ENCODE data around the gene EFEMP2.

EFEMP2 gene

GRCh38 chr11:65915821-65916251 is 43.2 kb upstream of the EFEMP2 start:
- CTCF ChIA-PET = interaction anchor here (1.1 to 2.8 kb wide), 5 partner anchors 14 to 56 kb away, joined by 3 to 40 read pairs (median 6); partner anchors contain the start of genes CCDC85B, FIBP and MUS81
- POLR2A ChIA-PET = interaction anchor here (0.6 to 7.1 kb wide), 12 partner anchors 10 to 129 kb away, joined by 3 to 127 read pairs (median 8); partner anchors contain the start of genes CCDC85B, CFL1, FIBP and FOSL1
- no peak for TF ChIP-seq CTCF (IDR thresholded peaks at IDR 0.05; ENCODE audit: insufficient read depth, low read length, missing control alignments)
- DNase-seq (ENCODE audit: low read depth, low spot score) = peak; percentile 89
- H3K4me3 ChIP-seq (ENCODE audit: low read depth, low read length) = peak overlapping the region; percentile 38

- no peak for TF ChIP-seq CTCF (IDR thresholded peaks at IDR 0.05; ENCODE audit: insufficient read depth, low read length, missing control alignments)
- DNase-seq (ENCODE audit: low read depth, low spot score) = no peak
- POLR2A ChIA-PET = interaction anchor here (0.6 to 7.1 kb wide), 14 partner anchors 9 to 250 kb away, joined by 3 to 127 read pairs (median 6); partner anchors contain the start of genes CCDC85B, CFL1, FIBP and FOSL1
- CTCF ChIA-PET = interaction anchor here (0.8 to 2.8 kb wide), 8 partner anchors 13 to 55 kb away, joined by 3 to 40 read pairs (median 4); partner anchors contain the start of genes CCDC85B, FIBP and MUS81
- no peak overlapping the region for H3K4me3 ChIP-seq (ENCODE audit: low read depth, low read length)
Observed at GRCh38 chr11:65915101-65915820, 42.7 kb upstream of the EFEMP2 start.

- POLR2A ChIA-PET = interaction anchor here (1.6 to 4.0 kb wide), 4 partner anchors 10 to 42 kb away, joined by 3 to 37 read pairs (median 19); partner anchors contain the start of genes CCDC85B and FIBP
- no peak for DNase-seq (ENCODE audit: low read depth, low spot score)
- H3K4me3 ChIP-seq (ENCODE audit: low read depth, low read length) = no peak overlapping the region
- CTCF ChIA-PET = interaction anchor here (1.5 to 18.8 kb wide), 3 partner anchors 9 to 52 kb away, joined by 4 to 394 read pairs (median 5); partner anchors contain the start of genes CCDC85B and FIBP
- TF ChIP-seq CTCF (IDR thresholded peaks at IDR 0.05; ENCODE audit: insufficient read depth, low read length, missing control alignments) = no peak
Observed at GRCh38 chr11:65912845-65913244, 40.2 kb upstream of the EFEMP2 start.

- peak; percentile 39 for TF ChIP-seq CTCF (IDR thresholded peaks at IDR 0.05; ENCODE audit: insufficient read depth, low read length, missing control alignments)
- no peak overlapping the region for H3K4me3 ChIP-seq (ENCODE audit: low read depth, low read length)
- ChIA-PET CTCF (interaction anchor here (1.5 to 18.8 kb wide), 3 partner anchors 9 to 51 kb away, joined by 4 to 394 read pairs (median 5); partner anchors contain the start of genes CCDC85B and FIBP), POLR2A (interaction anchor here (1.0 to 3.6 kb wide), 5 partner anchors 9 to 41 kb away, joined by 3 to 29 read pairs (median 9); partner anchors contain the start of genes CCDC85B, FIBP and FOSL1)
- no peak for DNase-seq (ENCODE audit: low read depth, low spot score)
Observed at GRCh38 chr11:65911682-65912568, 39.3 kb upstream of the EFEMP2 start.

GRCh38 chr11:65907878-65908277 is 35.3 kb upstream of the EFEMP2 start:
- no peak for TF ChIP-seq CTCF (IDR thresholded peaks at IDR 0.05; ENCODE audit: insufficient read depth, low read length, missing control alignments)
- no peak overlapping the region for H3K4me3 ChIP-seq (ENCODE audit: low read depth, low read length)
- ChIA-PET POLR2A (interaction anchor here (0.5 kb wide), 1 partner anchor 356 kb away, joined by 3 read pairs; no protein-coding TSS in a partner anchor), CTCF (interaction anchor here (18.8 kb wide), 1 partner anchor 17 kb away, joined by 394 read pairs; the partner anchor contains the start of genes CCDC85B and FIBP)
- DNase-seq (ENCODE audit: low read depth, low spot score) = no peak

Measured in AG04449 (cell line).